Measurements from ENCODE around the gene DEXI.
A peak's percentile ranks its signal among the peaks of the same experiment; 100 is the strongest.

Gene DEXI

GRCh38 chr16:10895053-10895946 is 47.0 kb downstream of the DEXI start:
- no peaks in the 10 kb centered on the region for H3K27me3 ChIP-seq (ENCODE audit: insufficient read depth, low read length)
- WGBS (ENCODE audit: extremely low coverage, insufficient coverage, insufficient read length): no CpG with 5 or more reads among the region's 17 CpGs
- H2AK5ac ChIP-seq (ENCODE audit: low read length): no peak overlapping the region
- H4K8ac ChIP-seq (ENCODE audit: low read depth, low read length): no peak overlapping the region
- no peak overlapping the region for H3K18ac ChIP-seq (ENCODE audit: low read length)
- no peak overlapping the region for H3K14ac ChIP-seq (ENCODE audit: low read length)
- H3K4ac ChIP-seq (ENCODE audit: low read depth, low read length): no peak overlapping the region
- H2BK5ac ChIP-seq (ENCODE audit: low read depth, low read length, poor library complexity): no peak overlapping the region
- H3K4me1 ChIP-seq (ENCODE audit: control insufficient read depth in 1 of 2, insufficient read depth in 2 of 2, low read length in 2 of 2): no peaks in the 10 kb centered on the region
- no peak overlapping the region for H2BK120ac ChIP-seq (ENCODE audit: insufficient read depth, low read length, poor library complexity)
- no peaks in the 10 kb centered on the region for H3K36me3 ChIP-seq (ENCODE audit: control insufficient read depth in 1 of 2, insufficient read depth in 2 of 2, low read length in 2 of 2)
- no peak overlapping the region for H4K12ac ChIP-seq (ENCODE audit: low read depth, low read length)
- no peak overlapping the region for H2AFZ ChIP-seq (ENCODE audit: insufficient read depth, low read length, poor library complexity)
- H2BK12ac ChIP-seq (ENCODE audit: low read length): no peak overlapping the region
- peak in 1 of 2 donors; percentile 66 for DNase-seq
- no peak overlapping the region for H3K9ac ChIP-seq (ENCODE audit: low read length)
- H3K4me2 ChIP-seq (ENCODE audit: low read length): no peak overlapping the region
- H3K4me3 ChIP-seq (ENCODE audit: low read depth, low read length): no peak overlapping the region
- H3K79me1 ChIP-seq (ENCODE audit: low read length): no peaks in the 10 kb centered on the region
- H4K91ac ChIP-seq (ENCODE audit: low read depth, low read length): no peak overlapping the region
- H3K23ac ChIP-seq (ENCODE audit: low read length): no peak overlapping the region
- no peaks in the 10 kb centered on the region for H3K9me3 ChIP-seq (ENCODE audit: insufficient read depth, low read depth, low read length)
- H3K79me2 ChIP-seq (ENCODE audit: control insufficient read depth, insufficient read depth, low read length, poor library complexity): no peaks in the 10 kb centered on the region
- H3K27ac ChIP-seq (ENCODE audit: low read depth, low read length): no peak overlapping the region

- H3K27me3 ChIP-seq (ENCODE audit: insufficient read depth, low read length): no peaks in the 10 kb centered on the region
- no peak overlapping the region for H3K9ac ChIP-seq (ENCODE audit: low read length)
- no peak overlapping the region for H4K91ac ChIP-seq (ENCODE audit: low read depth, low read length)
- no peak overlapping the region for H2BK5ac ChIP-seq (ENCODE audit: low read depth, low read length, poor library complexity)
- H4K8ac ChIP-seq (ENCODE audit: low read depth, low read length): no peak overlapping the region
- H3K4me2 ChIP-seq (ENCODE audit: low read length): no peak overlapping the region
- H4K12ac ChIP-seq (ENCODE audit: low read depth, low read length): no peak overlapping the region
- no peak overlapping the region for H3K4ac ChIP-seq (ENCODE audit: low read depth, low read length)
- WGBS (ENCODE audit: extremely low coverage, insufficient coverage, insufficient read length): no CpG with 5 or more reads among the region's 5 CpGs
- no peak overlapping the region for H2AK5ac ChIP-seq (ENCODE audit: low read length)
- H3K4me3 ChIP-seq (ENCODE audit: low read depth, low read length): no peak overlapping the region
- no peak overlapping the region for H2BK120ac ChIP-seq (ENCODE audit: insufficient read depth, low read length, poor library complexity)
- no peaks in the 10 kb centered on the region for H3K79me1 ChIP-seq (ENCODE audit: low read length)
- H2AFZ ChIP-seq (ENCODE audit: insufficient read depth, low read length, poor library complexity): no peak overlapping the region
- no peaks in the 10 kb centered on the region for H3K9me3 ChIP-seq (ENCODE audit: insufficient read depth, low read depth, low read length)
- no peaks in the 10 kb centered on the region for H3K36me3 ChIP-seq (ENCODE audit: control insufficient read depth in 1 of 2, insufficient read depth in 2 of 2, low read length in 2 of 2)
- H3K18ac ChIP-seq (ENCODE audit: low read length): no peak overlapping the region
- H3K23ac ChIP-seq (ENCODE audit: low read length): no peak overlapping the region
- H3K14ac ChIP-seq (ENCODE audit: low read length): no peak overlapping the region
- no peaks in the 10 kb centered on the region for H3K4me1 ChIP-seq (ENCODE audit: control insufficient read depth in 1 of 2, insufficient read depth in 2 of 2, low read length in 2 of 2)
- no peak overlapping the region for H2BK12ac ChIP-seq (ENCODE audit: low read length)
- H3K27ac ChIP-seq (ENCODE audit: low read depth, low read length): no peak overlapping the region
- DNase-seq: no peak
- no peaks in the 10 kb centered on the region for H3K79me2 ChIP-seq (ENCODE audit: control insufficient read depth, insufficient read depth, low read length, poor library complexity)
These were observed 49.4 kb downstream of the DEXI start for GRCh38 chr16:10892782-10893318.

GRCh38 chr16:10889855-10890254 is 52.4 kb downstream of the DEXI start:
- H2BK12ac ChIP-seq (ENCODE audit: low read length): no peak overlapping the region
- H4K12ac ChIP-seq (ENCODE audit: low read depth, low read length): no peak overlapping the region
- H3K23ac ChIP-seq (ENCODE audit: low read length): no peak overlapping the region
- no peaks in the 10 kb centered on the region for H3K9me3 ChIP-seq (ENCODE audit: insufficient read depth, low read depth, low read length)
- H3K79me1 ChIP-seq (ENCODE audit: low read length): no peaks in the 10 kb centered on the region
- H2AK5ac ChIP-seq (ENCODE audit: low read length): no peak overlapping the region
- no peak overlapping the region for H3K4ac ChIP-seq (ENCODE audit: low read depth, low read length)
- no peak overlapping the region for H4K8ac ChIP-seq (ENCODE audit: low read depth, low read length)
- no peak overlapping the region for H2AFZ ChIP-seq (ENCODE audit: insufficient read depth, low read length, poor library complexity)
- H3K36me3 ChIP-seq (ENCODE audit: control insufficient read depth in 1 of 2, insufficient read depth in 2 of 2, low read length in 2 of 2): no peaks in the 10 kb centered on the region
- no peak overlapping the region for H3K18ac ChIP-seq (ENCODE audit: low read length)
- WGBS (ENCODE audit: extremely low coverage, insufficient coverage, insufficient read length): no CpG with 5 or more reads among the region's 4 CpGs
- H3K27ac ChIP-seq (ENCODE audit: low read depth, low read length): no peak overlapping the region
- no peak overlapping the region for H3K4me3 ChIP-seq (ENCODE audit: low read depth, low read length)
- no peak overlapping the region for H3K4me2 ChIP-seq (ENCODE audit: low read length)
- no peak overlapping the region for H2BK120ac ChIP-seq (ENCODE audit: insufficient read depth, low read length, poor library complexity)
- no peak overlapping the region for H3K9ac ChIP-seq (ENCODE audit: low read length)
- no peak overlapping the region for H2BK5ac ChIP-seq (ENCODE audit: low read depth, low read length, poor library complexity)
- H4K91ac ChIP-seq (ENCODE audit: low read depth, low read length): no peak overlapping the region
- no peaks in the 10 kb centered on the region for H3K27me3 ChIP-seq (ENCODE audit: insufficient read depth, low read length)
- H3K4me1 ChIP-seq (ENCODE audit: control insufficient read depth in 1 of 2, insufficient read depth in 2 of 2, low read length in 2 of 2): no peaks in the 10 kb centered on the region
- no peaks in the 10 kb centered on the region for H3K79me2 ChIP-seq (ENCODE audit: control insufficient read depth, insufficient read depth, low read length, poor library complexity)
- H3K14ac ChIP-seq (ENCODE audit: low read length): no peak overlapping the region
- DNase-seq: no peak

- H3K4me3 ChIP-seq (ENCODE audit: low read depth, low read length): no peak overlapping the region
- no peak for DNase-seq
These were observed 53.8 kb downstream of the DEXI start for GRCh38 chr16:10888320-10888937.

More at GRCh38 chr16:10888320-10888937, 53.8 kb downstream of the DEXI start:
- Histone ChIP-seq H4K91ac (ENCODE audit: low read depth, low read length) (no peak overlapping the region), H3K14ac (ENCODE audit: low read length) (no peak overlapping the region), H4K8ac (ENCODE audit: low read depth, low read length) (no peak overlapping the region), H3K36me3 (ENCODE audit: control insufficient read depth in 1 of 2, insufficient read depth in 2 of 2, low read length in 2 of 2) (no peaks in the 10 kb centered on the region), H4K12ac (ENCODE audit: low read depth, low read length) (no peak overlapping the region), H2BK12ac (ENCODE audit: low read length) (no peak overlapping the region), H3K23ac (ENCODE audit: low read length) (no peak overlapping the region), H3K27ac (ENCODE audit: low read depth, low read length) (no peak overlapping the region), H3K18ac (ENCODE audit: low read length) (no peak overlapping the region), H3K27me3 (ENCODE audit: insufficient read depth, low read length) (no peaks in the 10 kb centered on the region), H3K4me2 (ENCODE audit: low read length) (no peak overlapping the region), H3K79me1 (ENCODE audit: low read length) (no peaks in the 10 kb centered on the region), H2AK5ac (ENCODE audit: low read length) (no peak overlapping the region), H3K4ac (ENCODE audit: low read depth, low read length) (no peak overlapping the region), H3K79me2 (ENCODE audit: control insufficient read depth, insufficient read depth, low read length, poor library complexity) (no peaks in the 10 kb centered on the region), H2BK5ac (ENCODE audit: low read depth, low read length, poor library complexity) (no peak overlapping the region), H3K9me3 (ENCODE audit: insufficient read depth, low read depth, low read length) (no peaks in the 10 kb centered on the region), H2AFZ (ENCODE audit: insufficient read depth, low read length, poor library complexity) (no peak overlapping the region), H2BK120ac (ENCODE audit: insufficient read depth, low read length, poor library complexity) (no peak overlapping the region), H3K9ac (ENCODE audit: low read length) (no peak overlapping the region), H3K4me1 (ENCODE audit: control insufficient read depth in 1 of 2, insufficient read depth in 2 of 2, low read length in 2 of 2) (peaks cover 3 to 4% of the 10 kb centered on the region in 2 experiments)
- no CpG with 5 or more reads among the region's 10 CpGs for WGBS (ENCODE audit: extremely low coverage, insufficient coverage, insufficient read length)

All from trophoblast cell (in vitro differentiated cells and primary cell).